ENCODE measurements around the gene PLXNA2.

Gene PLXNA2

DNA sequence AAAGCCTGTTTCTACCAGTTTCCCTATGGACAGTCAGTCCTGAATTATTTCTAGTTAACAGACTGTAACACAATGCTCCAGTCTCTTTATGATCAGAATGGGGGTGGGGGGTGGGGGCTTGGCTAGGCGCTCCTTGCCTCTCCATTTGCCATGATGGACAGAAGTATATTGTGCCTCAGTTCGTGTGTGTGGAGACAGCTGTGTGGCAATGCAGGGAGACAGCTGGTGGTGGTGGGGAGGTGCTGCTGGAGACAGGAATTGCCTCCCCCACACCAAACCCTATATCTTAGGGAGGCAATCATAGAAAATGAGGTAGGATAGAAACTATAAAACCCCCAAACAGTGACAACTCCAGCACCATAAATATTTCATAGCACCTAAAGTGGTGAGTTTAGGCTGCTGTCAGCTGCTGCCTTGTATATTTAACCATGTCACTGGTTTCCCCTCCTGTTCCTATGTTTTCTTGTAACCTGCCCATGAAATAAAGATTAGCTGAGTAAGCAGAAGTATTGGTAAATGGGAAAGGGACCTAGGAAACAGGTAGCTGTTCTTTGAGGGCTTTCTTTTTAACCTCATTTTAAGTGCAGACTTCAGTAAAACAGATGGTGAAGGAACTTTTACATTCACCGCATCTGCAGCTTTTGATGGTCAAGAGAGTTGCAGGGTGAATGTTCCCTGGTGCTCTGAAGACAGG lies 3.4 kb downstream of the PLXNA2 start:
- no peak for DNase-seq (ENCODE audit: low read depth in 2 of 2)

- DNase-seq (ENCODE audit: low read depth in 2 of 2): no peak
Measured at GRCh38 chr1:208239473-208240381, 4.5 kb downstream of the PLXNA2 start.

- DNase-seq (ENCODE audit: low read depth in 2 of 2): no peak
Measured at GRCh38 chr1:208238710-208239472, 5.3 kb downstream of the PLXNA2 start.

DNA sequence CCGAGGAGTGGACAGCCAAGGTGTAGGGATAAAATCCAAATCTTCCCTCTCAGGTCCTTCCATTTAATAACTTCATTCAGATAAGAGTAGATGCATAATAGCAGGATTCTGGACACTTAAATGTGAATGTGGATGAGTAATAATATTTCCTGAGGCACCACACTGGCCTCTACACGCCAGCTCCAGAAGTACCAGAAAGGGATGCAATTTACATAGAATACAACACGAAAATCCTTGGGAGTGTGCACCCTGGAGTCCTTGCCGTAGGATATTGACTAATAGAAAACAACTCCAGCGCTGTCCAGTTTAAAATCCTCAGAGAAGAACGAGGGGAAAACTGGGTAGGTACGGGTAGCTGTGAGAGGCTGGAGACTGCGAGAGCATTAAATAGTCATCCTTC lies 6.9 kb downstream of the PLXNA2 start:
- no peak for DNase-seq (ENCODE audit: low read depth in 2 of 2)

DNA sequence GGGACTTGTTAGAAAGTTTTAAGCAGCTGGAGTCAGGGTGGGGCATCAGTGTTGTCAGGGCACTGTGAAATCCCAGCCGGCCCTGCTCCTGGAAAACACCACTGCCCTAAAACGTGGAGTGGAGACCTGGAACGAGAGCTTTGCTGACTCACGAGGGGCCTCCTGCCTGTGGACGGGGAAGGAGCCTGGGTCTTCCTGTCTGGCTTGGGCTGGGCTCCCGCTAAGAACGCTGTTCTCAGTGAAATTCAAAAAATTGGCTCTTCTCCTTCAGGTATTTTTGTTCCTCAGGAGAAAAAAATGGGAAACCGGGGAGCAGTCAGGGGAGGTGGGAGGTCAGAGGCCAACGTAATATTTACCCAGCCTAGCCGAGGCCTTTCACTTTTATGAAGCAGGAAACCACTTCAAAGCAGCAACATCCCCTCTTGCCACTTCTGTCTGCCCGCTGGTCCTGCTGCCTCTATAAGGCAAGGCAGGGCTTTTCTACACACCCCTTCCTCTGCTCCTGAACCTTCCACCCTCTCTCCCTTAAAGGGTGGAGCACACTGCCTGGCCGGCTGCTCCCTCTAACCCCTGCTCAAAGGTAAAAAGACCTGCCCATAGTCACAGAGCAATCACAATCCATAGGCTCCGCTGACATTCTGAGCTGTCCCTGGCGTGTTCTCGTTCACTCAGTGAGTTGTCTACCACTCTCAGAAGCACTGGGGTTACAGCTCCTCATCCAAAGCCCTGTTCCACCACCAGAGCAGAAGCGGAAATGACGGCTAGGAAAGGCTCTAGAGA lies 8.0 kb downstream of the PLXNA2 start:
- DNase-seq (ENCODE audit: low read depth in 2 of 2): no peak

DNA sequence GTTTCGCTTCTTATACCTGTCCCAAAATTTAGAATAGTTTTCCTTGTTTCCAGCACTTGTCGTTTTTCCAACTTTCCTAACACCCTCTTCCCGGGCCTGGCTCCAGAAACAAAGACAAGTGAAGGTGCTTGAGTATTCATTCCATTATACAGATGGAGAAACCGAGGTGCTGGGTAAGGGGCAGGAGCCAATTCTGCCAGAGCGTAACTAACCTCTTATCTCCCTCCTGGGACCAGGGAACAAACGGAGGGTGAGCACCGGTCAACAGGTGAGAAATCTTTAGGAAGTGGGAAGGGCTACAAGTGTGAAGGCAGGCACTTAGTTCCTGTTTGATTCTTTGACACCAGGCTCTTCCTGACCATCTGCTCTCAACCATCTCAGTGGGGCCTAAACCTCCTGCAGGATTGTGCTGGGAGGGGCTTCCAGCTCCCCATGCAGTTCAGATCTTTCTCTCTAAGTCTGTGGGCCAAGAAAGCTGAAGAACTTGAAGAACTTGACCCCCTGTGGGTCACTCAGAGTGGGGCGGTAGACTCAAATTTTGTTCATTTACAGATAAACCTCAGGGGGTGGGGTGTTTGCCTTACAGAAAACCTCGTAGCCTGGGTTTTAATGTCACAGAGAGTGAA lies 8.7 kb downstream of the PLXNA2 start:
- no peak for DNase-seq (ENCODE audit: low read depth in 2 of 2)

DNA sequence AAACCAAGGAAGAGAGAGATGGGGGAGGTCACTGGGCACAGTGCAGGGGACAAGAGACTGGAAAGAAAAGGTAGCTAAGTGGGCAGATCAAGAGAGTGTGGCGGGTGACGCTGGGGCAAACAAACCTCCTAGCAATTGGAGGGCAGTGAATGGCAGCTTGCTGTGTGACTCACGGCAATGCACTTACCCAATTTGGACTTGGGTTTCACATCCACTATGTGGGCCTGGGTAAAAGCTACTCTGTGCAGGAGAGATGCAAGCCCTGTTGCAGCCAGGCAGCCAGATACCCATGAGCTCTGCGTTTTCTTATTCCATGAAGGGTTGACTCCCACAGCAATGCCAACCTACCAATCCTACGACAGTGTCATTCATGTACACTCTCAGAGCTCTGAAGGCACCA lies 9.5 kb downstream of the PLXNA2 start:
- DNase-seq (ENCODE audit: low read depth in 2 of 2): no peak

- DNase-seq (ENCODE audit: low read depth in 2 of 2): no peak
Measured at GRCh38 chr1:208233978-208234377, 10.2 kb downstream of the PLXNA2 start.

GRCh38 chr1:208233546-208233945 lies 10.6 kb downstream of the PLXNA2 start:
- no peak for DNase-seq (ENCODE audit: low read depth in 2 of 2)

DNA sequence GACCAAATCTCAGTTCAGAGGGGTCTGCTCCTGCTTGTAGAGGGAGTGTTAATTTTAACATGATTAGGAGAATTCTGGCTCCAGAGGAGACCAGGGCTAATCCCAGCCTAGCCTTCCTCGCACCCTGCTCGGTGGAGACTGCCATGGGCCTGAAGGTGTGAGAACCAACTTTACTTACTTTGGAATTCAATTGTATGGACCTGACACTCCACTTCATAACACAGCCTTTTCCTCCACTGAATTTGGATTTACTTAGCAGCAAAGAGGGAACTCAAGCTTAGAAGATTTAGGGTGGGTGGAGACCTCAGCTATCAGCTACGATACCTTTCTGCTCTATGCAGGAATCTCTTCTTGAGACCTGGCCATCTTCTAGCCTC lies 11.5 kb downstream of the PLXNA2 start:
- DNase-seq (ENCODE audit: low read depth in 2 of 2): no peak

DNA sequence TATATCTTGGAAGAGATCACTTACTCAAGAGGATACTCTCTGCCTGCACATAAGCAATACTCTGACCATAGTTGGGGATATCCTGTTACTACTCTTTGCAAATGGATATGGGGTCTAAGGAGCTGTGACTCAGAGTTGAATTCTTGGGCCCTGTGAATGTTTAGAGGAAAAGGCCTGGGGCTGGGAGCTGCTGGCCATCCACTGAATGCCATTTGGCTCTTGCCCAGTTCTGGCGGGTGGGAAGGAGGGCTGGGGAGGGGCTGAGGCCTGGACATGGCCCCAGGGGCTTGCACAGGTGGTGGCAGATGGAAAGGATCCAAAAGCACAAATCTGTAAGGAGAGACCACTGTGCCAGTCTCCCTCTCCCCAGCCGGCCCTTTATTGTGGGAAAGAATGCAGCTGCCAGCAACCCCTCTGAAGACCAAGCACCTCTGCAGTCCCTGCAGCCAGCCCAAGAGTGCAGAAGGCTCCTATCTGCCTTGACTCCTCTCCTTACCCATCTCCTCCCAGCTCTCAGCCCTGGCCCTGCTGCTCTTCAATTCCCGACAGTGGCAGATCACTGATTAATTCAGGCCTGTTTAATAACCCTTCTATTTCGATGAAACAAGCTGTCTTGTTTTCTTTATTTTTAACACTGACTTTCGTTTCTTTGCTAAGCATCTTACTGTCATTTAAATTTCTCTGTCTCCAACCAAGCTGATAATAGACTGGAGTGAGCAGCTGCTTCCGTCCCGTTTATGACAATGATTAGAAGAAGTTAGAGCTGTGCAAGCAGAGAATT lies 12.1 kb downstream of the PLXNA2 start:
- DNase-seq (ENCODE audit: low read depth in 2 of 2): no peak

DNA sequence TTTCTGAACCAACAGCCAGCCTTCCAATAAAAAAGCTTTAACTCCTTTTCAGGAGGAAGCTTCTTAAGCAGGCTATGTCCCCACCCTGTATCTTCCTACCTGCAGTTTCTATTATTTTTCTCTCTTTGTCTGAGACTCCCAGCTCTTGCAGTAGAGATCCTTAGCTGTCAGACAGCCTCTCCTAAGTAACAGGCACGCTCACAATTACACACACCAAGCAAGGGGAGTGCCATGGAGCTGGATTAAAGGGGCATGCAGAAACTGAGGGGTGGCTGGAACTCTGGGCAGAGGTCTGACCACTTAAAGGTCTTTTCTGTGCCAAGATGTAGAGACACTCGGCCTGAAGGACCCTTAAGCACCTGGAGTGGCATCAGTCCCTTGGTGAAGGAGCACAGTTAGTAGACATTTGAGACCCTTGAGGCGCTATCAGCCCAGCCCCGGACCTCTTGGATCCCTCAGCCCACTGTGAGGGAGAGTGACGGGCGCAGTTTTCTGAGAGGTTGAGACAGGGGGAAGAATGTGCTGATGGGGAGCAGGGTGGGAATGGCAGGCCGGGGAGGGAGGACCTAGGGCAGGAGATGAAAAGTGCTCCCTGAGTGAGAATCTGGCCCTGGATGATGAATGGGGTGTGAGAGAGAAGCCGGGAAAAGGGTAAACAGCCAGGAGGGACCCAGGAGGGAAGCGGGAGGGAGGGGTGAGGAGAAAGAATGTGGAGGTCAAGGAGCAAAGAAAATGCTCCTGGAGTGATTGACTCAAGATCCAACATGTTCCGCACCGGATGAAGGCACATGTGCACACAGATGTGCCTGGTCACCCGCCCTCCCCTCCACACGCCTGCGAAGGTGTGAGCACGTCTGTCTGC lies 13.3 kb downstream of the PLXNA2 start:
- DNase-seq (ENCODE audit: low read depth in 2 of 2): no peak

DNA sequence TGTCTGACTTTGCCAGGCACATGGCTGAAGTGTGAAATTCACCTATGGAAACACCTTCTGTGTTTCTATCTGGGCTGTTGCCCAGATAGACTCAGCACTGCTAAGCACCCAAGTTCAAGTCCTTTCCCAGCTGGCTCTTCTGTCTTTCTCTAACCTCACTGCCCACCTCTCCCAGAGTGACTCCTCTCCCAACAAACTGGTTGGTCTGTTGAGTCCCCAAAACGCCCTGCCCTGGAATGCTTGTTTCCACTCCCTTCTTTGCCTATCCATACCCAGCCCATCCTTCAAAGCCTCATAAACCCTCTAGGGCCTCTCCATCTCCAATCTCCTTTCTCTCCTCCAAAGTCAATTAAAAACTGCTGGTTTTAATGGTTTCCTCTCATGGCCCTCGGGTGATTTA lies 15.6 kb downstream of the PLXNA2 start:
- DNase-seq (ENCODE audit: low read depth in 2 of 2): no peak

- DNase-seq (ENCODE audit: low read depth in 2 of 2): no peak
Measured at GRCh38 chr1:208228026-208228425, 16.2 kb downstream of the PLXNA2 start.

DNA sequence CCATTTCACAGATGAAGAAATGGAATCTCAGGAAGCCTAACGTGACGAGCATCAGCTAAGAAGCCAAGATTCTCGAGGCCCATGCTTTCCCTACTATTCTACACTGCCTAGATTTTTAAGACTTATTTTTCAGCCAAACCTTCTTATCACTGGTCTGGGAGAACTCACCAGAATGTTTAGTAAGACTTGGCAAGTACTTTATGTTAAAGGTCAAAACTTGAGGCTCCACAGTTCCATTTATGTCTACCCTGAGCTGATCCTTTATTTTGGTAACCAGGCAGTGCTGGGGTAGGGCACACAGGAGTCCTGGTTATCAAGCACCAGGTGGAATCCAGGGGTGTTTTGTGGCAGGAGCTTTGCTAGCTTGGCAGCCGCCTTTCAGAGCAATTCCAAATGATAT lies 16.8 kb downstream of the PLXNA2 start:
- DNase-seq (ENCODE audit: low read depth in 2 of 2): no peak

GRCh38 chr1:208225954-208226937 lies 17.9 kb downstream of the PLXNA2 start:
- DNase-seq (ENCODE audit: low read depth in 2 of 2): no peak

GRCh38 chr1:208224192-208224713 lies 19.9 kb downstream of the PLXNA2 start:
- DNase-seq (ENCODE audit: low read depth in 2 of 2): no peak

DNA sequence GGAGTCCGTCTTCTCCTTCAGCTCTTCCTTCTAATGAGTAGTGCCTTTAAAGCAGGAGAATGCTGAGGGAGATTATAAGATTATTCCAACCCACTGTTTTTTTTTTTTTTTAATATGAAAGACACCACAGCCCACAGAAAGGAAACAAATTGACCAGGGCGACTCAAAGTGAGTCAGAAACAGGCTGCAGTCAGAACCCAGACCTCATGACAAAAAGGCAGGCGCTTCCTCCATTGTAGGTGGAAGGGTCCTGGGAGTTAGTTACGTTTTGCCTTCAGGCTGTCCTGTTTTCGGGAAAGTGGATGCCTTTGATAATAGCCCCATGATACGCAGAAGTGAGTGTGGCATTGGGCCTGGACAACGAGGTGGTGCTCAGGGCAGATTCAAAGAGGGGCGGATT lies 21.0 kb downstream of the PLXNA2 start:
- DNase-seq (ENCODE audit: low read depth in 2 of 2): no peak

Measured in stimulated activated CD4-positive, alpha-beta T cell treated with anti-CD3 and anti-CD28 coated beads, Interleukin-1b, Interleukin-23, amount 100 ng/mL, for 1 hour (primary cell).